K562 (cell line): ENCODE results near the gene RNF187. TPM values are rescaled to one million over a fixed set of nuclear protein-coding genes. Genes with fewer than 3 reads are reported as not detected.

Experiments used
- ESRRA ChIP-seq: fragments of 450-650 bp; IDR thresholded peaks from 2 replicates; pipeline ENCODE4 v1.6.1; 2014; ENCODE audit warnings: low read depth, mild to moderate bottlenecking, moderate library complexity, borderline replicate concordance
- MGA ChIP-seq: fragments of 450-650 bp; IDR thresholded peaks from 2 replicates; pipeline ENCODE4 v1.6.1; 2016; ENCODE audit warnings: mild to moderate bottlenecking, moderate library complexity
- NCOR1 ChIP-seq: fragments of 450-650 bp; IDR thresholded peaks from 2 replicates; pipeline ENCODE4 v1.6.1; 2016; ENCODE audit warnings: mild to moderate bottlenecking, moderate library complexity
- PCBP2 ChIP-seq: fragments of 200-400 bp; formaldehyde crosslinking; IDR thresholded peaks from 2 replicates; pipeline ENCODE4 v1.6.1; 2018; ENCODE audit warnings: low read length, low read depth, mild to moderate bottlenecking, moderate library complexity; ENCODE audit not compliant: poor library complexity, severe bottlenecking
- ZNF3 ChIP-seq: fragments of 250-450 bp; sonication (Bioruptor Pico); IDR thresholded peaks from 2 replicates; pipeline ENCODE4 v1.5.0; 2021; ENCODE audit warnings: mild to moderate bottlenecking, moderate library complexity
- polyA plus RNA-seq, 8 experiments: library from polyadenylated mRNA; depleted of rRNA in 4 of 8; stranded (reverse) in 5 of 8; unstranded in 3 of 8; fragments of >200 nt; fragmentation: Nextera tagmentation in 2 of 8; fragmentation: Illumina TruSeq in 1 of 8; extraction: Ambion mirVana in 2 of 8; extraction: Trizol in 1 of 8; gene quantifications; 2 replicates each; pipeline versions ENCODE4 v1.2.1 to v1.2.3, GENCODE V29; 2011 to 2014; ENCODE audit warnings: inconsistent platforms in 1 of 8, missing spikeins in 1 of 8
- total RNA-seq, 7 experiments: library from RNA; depleted of rRNA in 6 of 7; stranded (reverse); fragments of >200 nt in 6 of 7; fragmentation: Illumina TruSeq in 2 of 7; extraction: Trizol in 2 of 7; gene quantifications; 2 replicates each; pipeline versions ENCODE4 v1.2.1 to v1.2.3, GENCODE V29; 2011 to 2021; ENCODE audit warnings: low replicate concordance in 1 of 7
- TF ChIP-seq, protein P1 (sequence below): fragments of 450-650 bp; formaldehyde crosslinking; IDR thresholded peaks from 2 replicates; pipeline ENCODE4 v1.4.0; 2020; ENCODE audit warnings: mild to moderate bottlenecking, moderate library complexity
- TF ChIP-seq, protein P2 (sequence below): fragments of 250-450 bp; sonication (Bioruptor Pico); IDR thresholded peaks from 2 replicates; pipeline ENCODE4 v1.4.0; 2020

The RNF187 gene
- total and polyA plus RNA-seq, 9 of the 15 experiments (the other 6 are each of a cell fraction or from before 2014, with no cell fraction given): 2.3 to 119 (median 41.9) TPM

- TF ChIP-seq MGA (no peak), NCOR1 (no peak), ESRRA (no peak), ZNF3 (no peak), PCBP2 (no peak)
- TF ChIP-seq, protein P1, sequence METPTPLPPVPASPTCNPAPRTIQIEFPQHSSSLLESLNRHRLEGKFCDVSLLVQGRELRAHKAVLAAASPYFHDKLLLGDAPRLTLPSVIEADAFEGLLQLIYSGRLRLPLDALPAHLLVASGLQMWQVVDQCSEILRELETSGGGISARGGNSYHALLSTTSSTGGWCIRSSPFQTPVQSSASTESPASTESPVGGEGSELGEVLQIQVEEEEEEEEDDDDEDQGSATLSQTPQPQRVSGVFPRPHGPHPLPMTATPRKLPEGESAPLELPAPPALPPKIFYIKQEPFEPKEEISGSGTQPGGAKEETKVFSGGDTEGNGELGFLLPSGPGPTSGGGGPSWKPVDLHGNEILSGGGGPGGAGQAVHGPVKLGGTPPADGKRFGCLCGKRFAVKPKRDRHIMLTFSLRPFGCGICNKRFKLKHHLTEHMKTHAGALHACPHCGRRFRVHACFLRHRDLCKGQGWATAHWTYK (CRISPR knock-in tag): 0 out of 2 replicates have a peak, but pooled peaks have one; percentile 24
- TF ChIP-seq, protein P2, sequence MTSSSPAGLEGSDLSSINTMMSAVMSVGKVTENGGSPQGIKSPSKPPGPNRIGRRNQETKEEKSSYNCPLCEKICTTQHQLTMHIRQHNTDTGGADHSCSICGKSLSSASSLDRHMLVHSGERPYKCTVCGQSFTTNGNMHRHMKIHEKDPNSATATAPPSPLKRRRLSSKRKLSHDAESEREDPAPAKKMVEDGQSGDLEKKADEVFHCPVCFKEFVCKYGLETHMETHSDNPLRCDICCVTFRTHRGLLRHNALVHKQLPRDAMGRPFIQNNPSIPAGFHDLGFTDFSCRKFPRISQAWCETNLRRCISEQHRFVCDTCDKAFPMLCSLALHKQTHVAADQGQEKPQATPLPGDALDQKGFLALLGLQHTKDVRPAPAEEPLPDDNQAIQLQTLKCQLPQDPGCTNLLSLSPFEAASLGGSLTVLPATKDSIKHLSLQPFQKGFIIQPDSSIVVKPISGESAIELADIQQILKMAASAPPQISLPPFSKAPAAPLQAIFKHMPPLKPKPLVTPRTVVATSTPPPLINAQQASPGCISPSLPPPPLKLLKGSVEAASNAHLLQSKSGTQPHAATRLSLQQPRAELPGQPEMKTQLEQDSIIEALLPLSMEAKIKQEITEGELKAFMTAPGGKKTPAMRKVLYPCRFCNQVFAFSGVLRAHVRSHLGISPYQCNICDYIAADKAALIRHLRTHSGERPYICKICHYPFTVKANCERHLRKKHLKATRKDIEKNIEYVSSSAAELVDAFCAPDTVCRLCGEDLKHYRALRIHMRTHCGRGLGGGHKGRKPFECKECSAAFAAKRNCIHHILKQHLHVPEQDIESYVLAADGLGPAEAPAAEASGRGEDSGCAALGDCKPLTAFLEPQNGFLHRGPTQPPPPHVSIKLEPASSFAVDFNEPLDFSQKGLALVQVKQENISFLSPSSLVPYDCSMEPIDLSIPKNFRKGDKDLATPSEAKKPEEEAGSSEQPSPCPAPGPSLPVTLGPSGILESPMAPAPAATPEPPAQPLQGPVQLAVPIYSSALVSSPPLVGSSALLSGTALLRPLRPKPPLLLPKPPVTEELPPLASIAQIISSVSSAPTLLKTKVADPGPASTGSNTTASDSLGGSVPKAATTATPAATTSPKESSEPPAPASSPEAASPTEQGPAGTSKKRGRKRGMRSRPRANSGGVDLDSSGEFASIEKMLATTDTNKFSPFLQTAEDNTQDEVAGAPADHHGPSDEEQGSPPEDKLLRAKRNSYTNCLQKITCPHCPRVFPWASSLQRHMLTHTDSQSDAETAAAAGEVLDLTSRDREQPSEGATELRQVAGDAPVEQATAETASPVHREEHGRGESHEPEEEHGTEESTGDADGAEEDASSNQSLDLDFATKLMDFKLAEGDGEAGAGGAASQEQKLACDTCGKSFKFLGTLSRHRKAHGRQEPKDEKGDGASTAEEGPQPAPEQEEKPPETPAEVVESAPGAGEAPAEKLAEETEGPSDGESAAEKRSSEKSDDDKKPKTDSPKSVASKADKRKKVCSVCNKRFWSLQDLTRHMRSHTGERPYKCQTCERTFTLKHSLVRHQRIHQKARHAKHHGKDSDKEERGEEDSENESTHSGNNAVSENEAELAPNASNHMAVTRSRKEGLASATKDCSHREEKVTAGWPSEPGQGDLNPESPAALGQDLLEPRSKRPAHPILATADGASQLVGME (CRISPR knock-in tag): no peak
Measured at GRCh38 chr1:228494970-228495853, 8.0 kb downstream of the RNF187 start (continued).
